Measurements from ENCODE around the gene ABCB6.

Gene ABCB6

GRCh38 chr2:219182331-219183150 lies 36.2 kb downstream of the ABCB6 start:
- DNase-seq, result peak; percentile 38

DNA sequence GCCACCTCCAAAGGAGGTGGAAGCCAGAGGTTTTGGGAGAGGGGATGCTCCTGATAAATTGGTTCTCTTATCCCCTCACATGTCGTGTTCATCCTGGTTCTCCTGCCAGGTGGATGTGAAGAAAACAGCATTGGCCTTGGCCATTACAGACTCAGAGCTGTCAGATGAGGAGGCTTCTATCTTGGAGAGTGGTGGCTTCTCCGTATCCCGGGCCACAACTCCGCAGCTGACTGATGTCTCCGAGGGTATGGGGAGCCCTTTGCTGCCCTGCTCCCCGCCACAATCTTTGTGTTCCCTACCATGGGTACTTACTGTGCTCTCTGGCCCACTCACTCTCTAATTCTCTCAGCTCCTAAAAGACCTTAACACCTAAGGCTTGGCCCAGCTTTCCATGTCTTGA lies 37.2 kb downstream of the ABCB6 start:
- no peak for DNase-seq

DNA sequence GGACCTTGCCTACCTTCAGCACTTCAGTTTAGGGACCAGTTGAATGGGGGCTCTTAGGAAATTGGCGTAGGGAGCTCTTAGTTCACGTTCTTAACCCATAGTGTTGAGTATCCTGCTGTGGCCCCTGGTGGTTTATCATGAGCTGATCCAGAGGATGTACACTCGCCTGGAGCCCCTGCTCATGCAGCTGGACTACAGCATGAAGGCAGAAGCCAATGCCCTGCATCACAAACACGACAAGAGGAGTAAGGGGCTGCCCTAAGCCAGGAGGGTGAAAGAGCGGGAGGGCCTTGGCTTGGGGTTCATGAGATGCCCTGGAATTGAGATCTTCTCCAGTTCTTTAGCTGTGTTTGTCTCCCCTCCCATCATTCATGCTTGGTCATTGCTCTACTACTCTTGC lies 37.8 kb downstream of the ABCB6 start:
- DNase-seq, result no peak

DNA sequence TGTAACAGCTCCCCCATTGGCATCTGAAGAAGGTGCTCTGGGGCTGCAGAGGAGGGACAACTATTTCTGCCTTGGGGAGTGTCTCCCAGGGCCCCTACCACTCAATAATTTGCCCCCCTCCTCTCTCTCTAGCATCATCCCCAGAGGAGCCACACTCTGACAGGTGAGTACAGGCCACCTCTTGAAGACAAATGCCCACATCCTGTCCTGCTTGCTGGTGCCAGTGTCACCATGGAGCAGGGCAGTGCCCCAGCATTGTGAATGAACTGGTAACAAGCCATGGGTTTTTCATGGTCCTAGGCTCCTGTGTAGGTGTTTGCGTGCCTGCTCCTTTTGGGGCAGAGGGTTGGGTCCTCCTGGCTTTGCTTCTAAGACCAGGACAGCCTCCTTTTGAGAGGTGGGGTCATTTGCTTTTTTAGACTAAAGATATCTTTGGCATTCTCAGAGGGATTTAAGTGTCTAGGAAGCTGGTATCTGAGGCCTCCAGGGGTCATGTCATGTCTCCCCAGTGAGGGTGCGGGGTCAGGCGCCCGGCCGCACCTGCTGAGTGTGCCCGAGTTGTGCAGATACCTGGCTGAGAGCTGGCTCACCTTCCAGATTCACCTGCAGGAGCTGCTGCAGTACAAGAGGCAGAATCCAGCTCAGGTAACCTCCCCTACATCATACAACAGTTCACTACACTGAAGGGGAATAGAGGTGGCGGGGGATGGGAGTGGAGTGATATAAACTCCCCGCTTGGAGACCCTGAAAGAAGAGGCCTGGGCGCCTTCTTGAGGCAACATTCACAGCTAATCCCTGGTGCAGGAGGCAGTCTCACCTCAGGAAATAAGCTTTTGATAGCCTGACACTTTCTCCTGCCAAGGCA lies 38.9 kb downstream of the ABCB6 start:
- DNase-seq, result no peak

- peak; percentile 34 for DNase-seq
These were observed 40.2 kb downstream of the ABCB6 start for GRCh38 chr2:219178377-219179175.

GRCh38 chr2:219177552-219178376 lies 41.0 kb downstream of the ABCB6 start, which contains the start of gene RETREG2:
Gene RETREG2 (plus strand): TSS chr2:219178275. CDS start chr2:219178353, 78 bp downstream.
- peak; percentile 95 for DNase-seq

DNA sequence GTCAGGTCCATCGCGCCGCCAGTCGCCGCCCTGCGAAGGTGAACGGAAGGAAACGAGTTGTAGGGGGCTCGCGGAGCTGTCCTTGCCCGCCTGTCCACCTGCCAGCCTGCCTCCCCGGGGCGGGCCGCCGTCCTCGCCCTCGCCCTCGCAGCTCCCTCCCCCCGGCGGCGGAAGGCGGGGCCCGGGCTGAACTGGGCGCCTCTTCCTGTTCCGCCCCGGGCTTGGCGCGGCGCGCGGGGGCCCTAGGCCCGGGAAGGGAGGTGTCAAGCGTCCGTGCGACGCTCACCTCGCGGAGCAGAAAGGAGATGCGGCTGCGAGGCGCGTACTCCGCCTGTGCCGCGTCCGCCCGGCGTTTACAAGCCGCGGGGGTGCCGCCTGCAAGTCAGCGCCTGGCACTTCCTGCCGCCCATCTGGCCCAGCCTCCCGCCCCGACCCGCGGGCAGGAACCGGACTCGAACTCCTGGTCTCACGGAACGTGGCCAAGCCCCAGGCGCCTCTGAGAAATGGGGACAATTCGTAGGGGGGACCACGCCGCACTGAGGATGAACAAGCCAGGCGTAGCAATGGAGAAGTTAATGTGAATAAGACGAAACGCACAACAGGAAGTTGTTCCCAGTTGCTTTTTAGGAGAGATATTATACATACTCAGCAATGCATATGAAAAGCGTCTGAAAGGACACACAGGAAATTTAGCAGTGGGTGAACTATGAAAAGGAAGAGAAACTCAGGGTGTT lies 41.8 kb downstream of the ABCB6 start, which contains the start of gene CNPPD1:
TSS of gene CNPPD1 (minus strand) at position 108 of the 734 bp plus-strand sequence. CDS start at position 11, 97 bp downstream.
- peak; percentile 91 for DNase-seq

DNA sequence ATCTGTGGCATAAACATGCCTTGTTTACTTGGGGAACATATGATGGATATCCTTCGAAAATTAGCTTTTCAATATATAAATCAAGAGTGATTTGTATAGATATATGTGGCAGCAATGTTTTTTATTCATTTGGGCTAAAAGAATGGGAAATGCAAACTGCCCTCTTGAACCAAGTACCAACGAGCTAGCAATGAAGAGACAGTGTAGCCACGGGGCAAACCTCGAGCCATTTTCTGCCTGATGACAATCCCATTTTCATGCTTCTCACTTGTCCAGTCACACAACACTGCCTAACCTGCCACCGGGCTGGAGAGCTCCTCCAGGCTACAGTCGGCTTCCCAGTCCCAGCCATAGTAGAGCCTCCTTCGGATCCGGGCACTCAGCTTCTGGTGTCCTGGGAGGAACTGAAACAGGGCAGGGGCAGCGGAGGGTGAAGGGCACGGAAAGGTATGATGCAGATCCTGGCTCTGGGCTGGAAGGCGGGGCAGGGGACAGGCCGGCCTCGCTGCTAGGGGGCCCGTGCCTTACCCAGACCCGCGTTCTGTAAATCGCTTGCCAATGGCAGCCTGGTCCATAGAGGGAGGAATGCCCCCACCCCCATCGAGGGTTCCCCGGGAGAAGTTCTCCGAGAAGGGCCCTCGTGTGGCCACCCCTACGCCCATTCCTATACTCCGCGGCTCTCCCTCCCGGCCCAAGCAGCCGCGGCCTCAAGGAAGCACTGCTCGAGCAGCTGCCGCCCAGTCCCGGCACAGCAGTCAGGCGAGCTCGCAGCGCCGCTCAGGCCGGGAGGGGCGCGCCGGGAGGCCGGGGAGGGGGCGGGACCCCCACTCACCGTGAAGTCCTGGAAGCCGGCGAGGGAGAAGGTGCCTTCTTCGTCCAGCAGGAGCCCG lies 42.6 kb downstream of the ABCB6 start:
- peak; percentile 67 for DNase-seq

DNA sequence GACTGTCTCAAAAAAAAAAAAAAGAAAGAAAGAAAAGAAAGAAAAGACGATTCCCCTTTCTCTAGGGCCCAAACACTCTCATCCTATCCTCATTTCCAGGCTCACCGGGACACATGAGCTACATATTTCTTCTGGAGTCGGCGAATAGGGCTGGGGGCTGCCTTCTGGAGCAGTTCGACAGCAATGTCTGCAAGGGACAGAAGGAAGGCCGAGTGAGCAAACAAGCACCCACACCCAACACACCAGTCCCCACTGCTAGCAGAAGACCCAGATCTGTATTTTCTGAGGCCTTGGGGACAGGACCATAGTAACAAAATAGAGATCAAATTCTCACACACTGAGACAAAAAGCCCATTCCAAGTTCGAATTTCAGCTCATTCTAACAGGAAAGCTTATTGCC lies 43.3 kb downstream of the ABCB6 start:
- DNase-seq, result no peak

GRCh38 chr2:219174801-219175200 lies 44.0 kb downstream of the ABCB6 start:
- DNase-seq, result no peak

DNA sequence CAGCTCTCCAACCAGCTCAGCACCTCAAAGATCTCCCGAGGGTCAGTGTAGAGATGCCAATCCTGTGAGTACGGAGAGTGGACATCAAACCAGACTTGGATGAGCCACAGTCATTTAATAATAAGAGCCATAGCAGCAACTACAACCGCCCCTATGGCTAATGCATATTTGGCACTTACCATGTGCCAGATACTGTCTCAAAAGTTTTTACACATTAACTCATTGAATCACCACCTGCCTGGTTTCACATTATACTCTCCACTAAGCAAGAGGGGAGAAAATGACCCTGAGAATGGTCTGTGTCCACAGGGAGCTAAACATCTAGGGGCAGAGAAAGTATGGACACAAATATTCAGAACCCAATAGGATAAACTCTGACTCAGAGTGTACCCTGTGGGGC lies 44.6 kb downstream of the ABCB6 start:
- no peak for DNase-seq

- no peak for DNase-seq
These were observed 45.6 kb downstream of the ABCB6 start for GRCh38 chr2:219173176-219173575.

DNA sequence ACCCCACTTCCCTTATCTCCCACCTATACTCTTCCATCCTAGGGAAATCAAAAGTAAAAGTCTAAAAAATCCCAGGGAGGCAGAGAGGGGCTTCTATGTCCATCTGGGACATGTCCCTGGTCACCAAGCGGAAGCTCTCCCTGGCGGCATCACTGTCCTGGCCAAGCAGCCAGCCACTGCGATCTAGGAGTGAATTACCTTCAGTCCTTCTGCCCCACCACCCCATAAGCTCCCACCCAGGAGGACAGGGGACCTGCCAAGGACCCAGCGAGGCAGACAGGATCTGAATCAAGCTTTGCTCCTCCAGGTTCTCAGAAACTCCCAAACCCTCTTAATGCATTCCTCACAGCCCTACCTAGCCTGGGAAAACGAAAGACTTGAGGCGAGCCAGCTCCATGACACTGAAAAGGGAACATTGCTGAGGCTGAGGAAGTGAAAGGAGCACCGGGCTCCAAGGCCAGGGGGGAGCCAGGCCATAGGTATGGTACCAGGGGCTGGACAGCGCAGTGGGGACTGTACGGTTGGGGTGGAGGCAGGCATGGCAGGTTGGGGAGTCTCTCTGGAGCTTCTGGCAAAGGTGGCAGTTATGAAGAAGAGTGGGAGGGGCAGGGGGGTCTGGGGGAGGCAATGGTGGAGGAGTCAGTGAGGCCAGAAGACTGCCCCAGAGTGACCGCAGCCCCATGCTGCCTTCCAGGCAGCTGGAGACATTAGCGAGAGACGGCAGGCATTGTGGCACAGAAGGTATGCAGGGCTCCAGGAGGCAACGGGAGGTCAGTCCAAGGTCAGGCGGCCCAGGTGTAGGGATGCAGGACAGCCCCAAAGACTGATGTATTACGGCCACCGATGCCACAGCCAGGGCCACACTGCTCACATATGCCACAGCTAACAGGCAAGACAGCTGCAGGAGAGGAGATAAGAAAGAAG lies 46.3 kb downstream of the ABCB6 start:
- no peak for DNase-seq

DNA sequence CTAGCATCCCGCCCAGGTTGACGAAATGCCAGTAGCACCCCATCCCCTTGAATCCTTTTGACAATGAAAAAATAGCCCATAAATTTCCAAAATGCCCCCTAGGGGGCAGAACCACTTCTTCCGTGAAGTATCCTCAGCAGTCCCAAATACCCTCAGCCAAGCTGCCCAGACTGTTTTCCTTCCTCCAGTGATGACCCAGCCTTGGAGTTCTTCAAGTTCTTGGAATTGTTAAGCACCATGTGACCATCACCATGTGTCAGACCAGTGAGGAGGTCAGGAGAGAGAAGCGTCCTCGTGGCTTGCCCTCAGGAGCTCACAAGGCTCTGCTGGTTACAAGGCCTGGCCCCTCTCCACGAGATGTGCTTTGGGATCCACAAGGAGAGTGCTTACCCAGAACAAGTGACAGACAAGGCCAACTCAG lies 47.5 kb downstream of the ABCB6 start:
- peak; percentile 66 for DNase-seq

GRCh38 chr2:219169930-219170654 lies 48.7 kb downstream of the ABCB6 start, which contains the start of gene SLC23A3:
Gene SLC23A3 (minus strand): TSS chr2:219170029. CDS start chr2:219169984, 45 bp downstream.
- DNase-seq, result no peak

- no peak for DNase-seq
These were observed 49.8 kb downstream of the ABCB6 start for GRCh38 chr2:219168932-219169331.

GRCh38 chr2:219168526-219168925 lies 50.2 kb downstream of the ABCB6 start:
- no peak for DNase-seq

- DNase-seq, result no peak
These were observed 50.8 kb downstream of the ABCB6 start for GRCh38 chr2:219167997-219168396.

All from suppressor macrophage treated with lipopolysaccharide for 4 hours (primary cell).